Measurements from ENCODE around the gene MED13L.

GRCh38 chr12:116055895-116056607, 221.4 kb downstream of the MED13L start:
- TF ChIP-seq, protein P1, sequence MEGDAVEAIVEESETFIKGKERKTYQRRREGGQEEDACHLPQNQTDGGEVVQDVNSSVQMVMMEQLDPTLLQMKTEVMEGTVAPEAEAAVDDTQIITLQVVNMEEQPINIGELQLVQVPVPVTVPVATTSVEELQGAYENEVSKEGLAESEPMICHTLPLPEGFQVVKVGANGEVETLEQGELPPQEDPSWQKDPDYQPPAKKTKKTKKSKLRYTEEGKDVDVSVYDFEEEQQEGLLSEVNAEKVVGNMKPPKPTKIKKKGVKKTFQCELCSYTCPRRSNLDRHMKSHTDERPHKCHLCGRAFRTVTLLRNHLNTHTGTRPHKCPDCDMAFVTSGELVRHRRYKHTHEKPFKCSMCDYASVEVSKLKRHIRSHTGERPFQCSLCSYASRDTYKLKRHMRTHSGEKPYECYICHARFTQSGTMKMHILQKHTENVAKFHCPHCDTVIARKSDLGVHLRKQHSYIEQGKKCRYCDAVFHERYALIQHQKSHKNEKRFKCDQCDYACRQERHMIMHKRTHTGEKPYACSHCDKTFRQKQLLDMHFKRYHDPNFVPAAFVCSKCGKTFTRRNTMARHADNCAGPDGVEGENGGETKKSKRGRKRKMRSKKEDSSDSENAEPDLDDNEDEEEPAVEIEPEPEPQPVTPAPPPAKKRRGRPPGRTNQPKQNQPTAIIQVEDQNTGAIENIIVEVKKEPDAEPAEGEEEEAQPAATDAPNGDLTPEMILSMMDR (conservative IDR thresholded peaks at IDR 0.05 in 1 of 2, IDR thresholded peaks at IDR 0.05 in 1 of 2; ENCODE audit: low read depth in 1 of 2, low read length in 2 of 2), result no peak
- no peak for TF ChIP-seq EZH2 (IDR thresholded peaks at IDR 0.05; ENCODE audit: low read length, missing control alignments)
